ENCODE measurements around the gene ARHGAP6.

DNA sequence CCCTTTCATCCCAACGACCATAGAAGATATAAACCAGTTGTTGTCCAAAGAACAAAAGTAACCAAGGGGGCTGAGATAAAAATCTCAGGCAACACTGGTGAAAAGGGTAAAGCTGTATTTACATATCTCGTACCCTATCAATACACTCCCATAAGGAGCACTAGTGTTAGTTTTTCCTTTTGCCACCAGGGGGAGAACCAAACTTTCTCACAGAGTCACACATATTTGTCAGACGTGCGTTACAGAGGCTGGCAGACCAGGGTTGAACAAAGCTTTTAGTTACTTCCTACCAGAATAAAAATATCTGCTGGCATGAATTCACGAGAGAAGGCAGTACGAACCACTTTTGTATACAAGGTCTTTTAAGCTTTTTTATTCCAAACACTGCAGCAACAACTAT is 284.3 kb downstream of the ARHGAP6 start:
- TF ChIP-seq, protein P1, sequence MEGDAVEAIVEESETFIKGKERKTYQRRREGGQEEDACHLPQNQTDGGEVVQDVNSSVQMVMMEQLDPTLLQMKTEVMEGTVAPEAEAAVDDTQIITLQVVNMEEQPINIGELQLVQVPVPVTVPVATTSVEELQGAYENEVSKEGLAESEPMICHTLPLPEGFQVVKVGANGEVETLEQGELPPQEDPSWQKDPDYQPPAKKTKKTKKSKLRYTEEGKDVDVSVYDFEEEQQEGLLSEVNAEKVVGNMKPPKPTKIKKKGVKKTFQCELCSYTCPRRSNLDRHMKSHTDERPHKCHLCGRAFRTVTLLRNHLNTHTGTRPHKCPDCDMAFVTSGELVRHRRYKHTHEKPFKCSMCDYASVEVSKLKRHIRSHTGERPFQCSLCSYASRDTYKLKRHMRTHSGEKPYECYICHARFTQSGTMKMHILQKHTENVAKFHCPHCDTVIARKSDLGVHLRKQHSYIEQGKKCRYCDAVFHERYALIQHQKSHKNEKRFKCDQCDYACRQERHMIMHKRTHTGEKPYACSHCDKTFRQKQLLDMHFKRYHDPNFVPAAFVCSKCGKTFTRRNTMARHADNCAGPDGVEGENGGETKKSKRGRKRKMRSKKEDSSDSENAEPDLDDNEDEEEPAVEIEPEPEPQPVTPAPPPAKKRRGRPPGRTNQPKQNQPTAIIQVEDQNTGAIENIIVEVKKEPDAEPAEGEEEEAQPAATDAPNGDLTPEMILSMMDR (IDR thresholded peaks at IDR 0.05) = peak; percentile 28 to 57 (median 42)
- TF ChIP-seq POLR2A (IDR thresholded peaks at IDR 0.05) = no peak

Data from Peyer's patch (tissue), 4 donors.